GM18498 (cell line): ENCODE data around the gene NCS1.
"Not testable (repeated sequence)": the region's sequence is repeated elsewhere in the genome, so short reads cannot be mapped to it uniquely, and the experiment has no call there.

Source experiments
- ATAC-seq: cut with Tn5 transposase; IDR thresholded peaks from one replicate; pipeline ENCODE4 v1.9.1; 2021; ENCODE audit warnings: mild to moderate bottlenecking, moderate library complexity; ENCODE audit not compliant: unreplicated experiment

NCS1 gene

DNA sequence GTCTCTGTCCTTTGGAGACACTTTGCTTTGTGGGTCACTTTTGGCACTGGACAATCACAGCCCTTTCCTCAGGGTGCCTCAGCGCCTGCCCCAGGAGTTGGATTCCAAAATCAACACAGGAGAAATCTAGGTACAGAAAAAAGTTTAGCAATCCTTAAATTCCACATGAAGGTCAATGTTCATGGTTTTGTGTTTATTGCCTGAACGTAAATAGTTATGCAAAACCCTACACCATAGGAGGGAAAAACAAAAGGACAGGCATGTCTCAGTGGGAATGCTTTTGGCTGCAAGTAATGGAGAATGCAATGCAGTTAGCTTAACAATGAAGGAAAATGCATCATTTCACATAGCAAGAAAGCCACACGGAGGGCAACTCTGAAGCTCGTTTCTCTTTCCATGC is 86.8 kb downstream of the NCS1 start:
- ATAC-seq: no peak

DNA sequence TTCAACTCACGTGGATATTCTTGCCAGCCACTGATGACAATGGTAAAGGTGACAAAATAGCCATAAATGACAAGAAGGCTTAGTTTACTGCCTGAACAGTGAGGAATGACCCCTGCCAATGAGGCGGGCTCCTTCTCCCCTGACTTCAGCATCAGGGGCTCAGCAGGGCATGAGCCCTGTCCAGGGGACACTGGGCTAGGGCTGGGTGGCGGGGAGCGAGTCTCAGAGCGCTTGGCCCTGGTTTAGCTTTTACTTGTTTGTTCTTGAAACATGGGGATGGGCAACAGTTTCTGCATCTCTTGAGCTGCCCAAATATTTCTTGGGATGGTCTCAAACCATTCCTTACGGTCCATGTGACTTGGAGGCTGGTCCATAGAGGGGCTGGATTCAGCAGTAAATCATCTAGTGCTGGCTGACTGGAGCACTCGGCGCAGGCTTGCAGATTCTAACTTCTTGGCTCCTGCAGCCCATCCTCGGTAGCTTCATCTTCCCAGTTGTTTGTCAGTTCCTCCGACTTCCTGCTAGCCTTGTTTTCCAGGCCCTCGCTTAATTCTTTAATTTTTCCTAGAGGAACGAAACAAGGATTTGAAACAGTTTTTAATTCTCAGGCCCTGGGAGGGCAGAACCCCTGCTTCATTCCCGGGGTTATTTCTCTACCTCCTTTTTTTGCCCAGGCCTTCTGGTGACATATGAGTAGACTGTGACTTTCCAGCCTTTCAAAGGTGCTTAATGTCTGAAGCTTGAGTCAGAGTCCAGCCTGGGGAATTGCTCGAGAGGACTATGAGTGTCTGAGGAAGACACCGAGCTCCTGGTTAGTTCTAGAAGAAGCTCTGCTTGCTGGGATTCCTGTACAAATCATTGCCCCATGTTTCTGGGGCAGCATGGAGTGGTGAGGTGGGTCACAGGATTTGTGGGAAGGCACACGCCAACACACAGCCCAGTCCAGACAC is 88.9 kb downstream of the NCS1 start:
- ATAC-seq: no peak

DNA sequence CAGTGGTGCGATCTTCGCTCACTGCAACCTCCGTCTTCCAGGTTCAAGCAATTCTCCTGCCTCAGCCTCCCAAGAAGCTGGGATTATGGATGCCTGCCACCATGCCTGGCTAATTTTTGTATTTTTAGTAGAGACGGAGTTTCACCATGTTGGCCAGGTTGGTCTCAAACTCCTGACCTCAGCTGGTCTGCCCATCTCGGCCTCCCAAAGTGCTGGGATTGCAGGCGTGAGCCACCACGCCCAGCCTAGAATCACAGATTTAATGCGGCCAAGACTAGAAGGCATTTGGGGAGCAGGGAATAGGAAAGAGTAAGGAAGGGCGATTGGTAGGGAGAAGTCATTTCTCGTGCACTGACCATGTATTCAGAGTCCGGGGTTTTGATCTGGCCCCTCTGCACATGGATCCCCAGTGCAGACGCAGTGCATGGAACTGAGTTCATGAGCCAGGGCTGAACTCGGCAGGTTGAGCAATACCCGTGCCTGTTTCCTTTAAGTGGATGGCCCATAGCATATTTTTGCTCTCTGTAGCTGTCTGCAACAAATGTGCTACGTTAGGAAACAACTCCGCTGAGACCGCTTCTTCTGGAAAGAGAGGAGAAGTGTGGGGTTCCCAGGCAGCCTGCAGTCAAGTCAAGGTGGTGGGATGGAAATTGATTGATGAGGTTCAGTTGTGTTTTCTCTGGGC is 90.0 kb downstream of the NCS1 start:
- ATAC-seq: no peak

DNA sequence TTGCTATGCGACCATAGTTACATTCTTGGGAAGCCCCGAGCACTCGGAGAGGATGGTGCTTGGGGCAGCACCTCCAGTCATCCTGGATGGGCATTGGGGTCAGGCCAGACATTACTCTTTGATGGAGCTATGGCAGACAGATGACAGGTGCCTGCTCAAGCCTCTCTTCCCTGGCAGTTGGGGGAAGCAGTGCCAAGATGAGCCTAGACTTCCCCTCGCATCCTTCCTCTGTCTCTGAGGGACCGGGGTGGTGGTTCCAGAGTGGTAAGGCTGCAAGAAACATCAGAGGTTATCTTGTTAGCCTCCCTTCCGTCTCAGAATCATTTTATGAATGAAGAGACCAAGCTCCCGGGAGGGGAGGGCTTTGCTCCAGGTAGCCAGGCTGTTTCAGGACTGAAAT is 90.6 kb downstream of the NCS1 start:
- no peak for ATAC-seq

DNA sequence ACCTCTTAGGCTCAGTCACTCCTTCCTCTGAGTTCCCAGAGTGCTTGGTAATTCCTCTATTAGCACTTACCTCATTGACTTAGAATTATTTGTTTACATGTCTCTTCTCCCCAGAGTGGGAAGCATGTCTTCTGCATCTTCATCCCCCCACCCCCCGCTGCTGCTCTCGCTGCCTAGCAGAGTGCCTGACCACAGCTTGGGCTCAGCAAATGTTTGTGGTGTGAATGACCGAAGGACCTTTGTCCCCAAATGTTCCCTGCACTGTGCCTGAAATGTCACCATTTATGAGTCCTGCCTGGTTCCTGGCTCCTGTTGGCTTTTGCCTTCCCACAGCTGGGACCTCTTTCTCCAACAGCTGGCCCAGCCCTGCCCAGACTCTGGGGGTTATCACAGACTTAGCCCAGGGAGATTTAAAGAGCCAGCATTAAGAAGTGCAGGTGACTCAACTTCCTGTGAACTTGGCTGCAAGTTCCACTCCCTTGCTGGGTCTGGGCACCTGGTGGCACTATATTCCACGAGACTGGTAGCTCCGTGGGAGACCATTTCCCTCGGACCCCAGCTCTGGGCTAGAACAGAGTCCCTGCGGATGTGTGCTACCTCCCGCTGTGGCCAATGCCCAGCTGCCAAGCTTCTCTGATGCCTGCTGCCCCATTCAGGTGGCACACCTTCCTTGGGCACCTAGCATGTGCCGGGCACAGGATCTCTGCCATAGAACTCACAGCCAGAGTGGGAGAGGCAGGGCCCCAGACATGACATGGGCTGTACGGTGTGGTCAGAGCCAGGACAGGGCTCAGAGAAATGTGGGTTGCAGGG is 91.6 kb downstream of the NCS1 start:
- no peak for ATAC-seq

DNA sequence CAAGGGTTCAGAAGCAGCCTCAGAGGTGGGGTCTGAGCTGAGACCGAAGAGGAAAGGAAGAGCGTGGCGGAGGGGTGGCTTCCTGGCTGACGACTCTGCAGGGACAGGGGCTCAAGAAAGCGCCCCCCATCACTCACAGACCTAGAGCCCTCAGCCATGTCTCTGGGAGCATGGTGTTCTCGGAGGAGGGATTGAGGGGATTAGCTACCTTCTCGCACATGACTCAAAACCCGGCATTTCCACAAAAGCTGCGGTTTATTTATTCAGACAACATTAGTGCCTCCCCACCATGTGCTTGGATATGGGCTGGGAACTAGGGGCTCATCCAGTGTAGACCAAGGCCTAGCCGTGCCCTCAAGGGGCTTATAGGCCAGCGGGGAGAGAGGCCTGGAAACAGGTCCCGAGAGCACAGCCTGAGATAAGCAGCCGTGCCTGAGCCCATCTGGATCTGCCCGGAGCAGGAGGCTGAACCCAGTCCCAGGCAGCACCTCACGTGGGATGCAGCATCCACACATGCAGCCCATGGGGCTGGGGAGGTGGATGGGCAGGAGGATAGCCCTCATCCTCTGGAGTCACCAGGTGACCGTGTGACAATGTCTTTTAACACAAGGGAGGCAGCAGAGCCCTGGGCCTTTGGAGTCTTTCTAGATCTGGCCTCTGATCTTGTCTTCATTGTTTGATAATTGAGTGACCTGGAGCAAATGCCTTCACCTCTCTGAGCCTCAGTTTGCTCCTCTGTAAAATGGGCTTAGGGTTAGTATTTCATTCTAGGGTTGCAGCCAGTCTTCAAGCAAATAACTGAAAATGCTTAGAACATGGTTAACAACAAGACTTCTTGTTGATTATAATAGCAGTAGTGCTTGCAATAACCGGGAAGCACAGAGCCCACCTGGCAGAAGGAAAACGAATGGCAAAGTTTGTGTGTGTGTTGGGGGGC is 92.5 kb downstream of the NCS1 start:
- no peak for ATAC-seq

DNA sequence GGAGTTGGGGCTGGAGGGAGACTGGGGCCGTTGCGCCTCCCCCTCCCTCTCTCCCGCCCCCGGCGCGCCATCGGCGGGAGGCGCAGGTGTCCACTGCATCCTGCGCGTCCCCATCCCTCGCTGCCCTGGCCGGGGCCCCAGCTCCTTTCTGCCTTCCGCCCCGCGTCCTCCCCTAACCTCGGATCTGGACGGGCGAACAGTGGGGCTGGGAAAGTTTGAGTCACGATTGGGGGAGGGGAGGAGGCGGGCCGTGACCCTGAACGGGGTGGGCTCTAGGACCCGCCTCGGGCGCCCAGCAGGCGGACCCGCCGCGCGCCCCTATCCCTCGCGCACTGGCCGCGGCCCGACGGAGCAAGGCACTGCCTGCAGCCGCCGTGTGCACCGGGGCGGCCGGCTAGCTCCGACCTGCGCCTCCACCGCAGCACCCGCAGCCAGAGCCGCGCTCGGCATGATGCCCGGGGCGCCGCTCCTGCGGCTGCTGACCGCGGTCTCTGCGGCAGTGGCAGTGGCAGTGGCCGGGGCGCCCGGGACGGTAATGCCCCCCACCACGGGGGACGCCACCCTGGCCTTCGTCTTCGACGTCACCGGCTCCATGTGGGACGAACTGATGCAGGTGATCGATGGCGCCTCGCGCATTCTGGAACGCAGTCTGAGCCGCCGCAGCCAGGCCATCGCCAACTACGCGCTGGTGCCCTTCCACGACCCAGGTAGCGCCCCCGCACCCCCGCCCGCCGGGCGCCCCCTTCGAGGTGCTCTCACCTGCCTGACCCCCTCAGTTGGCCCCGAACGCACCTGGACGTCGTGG is 93.4 kb downstream of the NCS1 start, which contains the start of gene HMCN2:
Gene HMCN2 (plus strand): TSS at position 330 of the 805 bp plus-strand sequence. CDS start 119 bp downstream, at position 449.
- ATAC-seq: no peak

DNA sequence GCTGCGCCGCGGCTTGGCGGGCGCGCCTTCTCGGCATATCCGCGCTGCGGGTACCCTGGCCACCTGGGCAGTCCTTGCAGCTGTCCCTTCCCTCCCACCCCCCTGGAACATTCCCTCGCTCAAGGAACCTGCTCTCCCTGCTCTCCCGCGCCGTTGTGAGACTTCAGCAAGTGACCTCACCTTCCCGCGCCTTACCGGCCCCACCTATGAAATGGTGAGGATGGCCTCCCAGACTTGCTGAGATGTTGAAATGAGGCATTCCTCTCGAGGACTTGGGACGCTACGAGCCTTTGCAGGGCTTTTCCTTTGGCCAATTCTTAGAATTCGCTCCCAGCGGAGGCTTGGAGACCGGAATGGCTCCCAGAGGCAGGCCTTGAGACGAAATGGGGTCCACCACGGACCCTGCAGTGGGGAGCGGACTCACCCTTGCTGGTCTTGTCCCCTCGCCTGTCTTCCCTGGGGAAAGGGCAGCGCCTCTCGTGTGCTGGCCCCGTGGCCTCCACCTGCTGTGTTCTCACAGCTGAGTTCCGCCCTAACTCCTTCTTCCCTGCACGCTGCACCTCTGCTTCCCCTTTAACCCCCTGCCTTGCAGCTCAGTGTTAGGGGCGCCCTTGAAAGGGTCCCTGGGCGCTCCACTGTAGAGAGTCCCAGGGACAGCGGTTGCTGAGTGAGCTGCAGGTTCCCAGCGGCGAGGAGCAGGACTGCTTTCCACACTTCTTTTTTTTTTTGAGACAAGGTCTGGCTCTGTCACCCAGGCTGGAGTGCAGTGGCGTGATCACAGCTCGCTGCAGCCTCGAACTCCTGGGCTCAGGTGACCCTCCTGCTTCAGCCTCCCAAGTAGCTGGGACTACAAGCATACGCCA is 94.3 kb downstream of the NCS1 start:
- ATAC-seq: no peak

DNA sequence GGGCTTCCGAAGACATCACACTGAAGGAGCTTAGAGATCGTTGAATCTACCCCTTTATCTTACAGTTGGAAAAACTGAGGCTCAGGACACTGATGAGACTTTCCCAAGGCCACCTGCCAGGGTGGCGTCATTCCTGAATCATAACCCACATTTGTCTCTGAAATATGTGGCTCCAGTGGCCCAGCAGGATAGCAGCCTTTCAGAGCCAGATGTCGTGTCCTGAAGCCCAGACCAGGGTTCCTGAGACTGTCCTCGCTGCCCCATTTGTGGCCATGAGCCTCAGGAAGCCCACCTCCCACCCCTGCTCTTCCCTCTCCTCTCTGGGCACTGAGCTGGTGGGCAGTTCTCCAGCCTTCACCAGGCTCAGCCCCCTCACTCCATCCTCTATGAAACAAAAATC is 95.7 kb downstream of the NCS1 start:
- no peak for ATAC-seq

DNA sequence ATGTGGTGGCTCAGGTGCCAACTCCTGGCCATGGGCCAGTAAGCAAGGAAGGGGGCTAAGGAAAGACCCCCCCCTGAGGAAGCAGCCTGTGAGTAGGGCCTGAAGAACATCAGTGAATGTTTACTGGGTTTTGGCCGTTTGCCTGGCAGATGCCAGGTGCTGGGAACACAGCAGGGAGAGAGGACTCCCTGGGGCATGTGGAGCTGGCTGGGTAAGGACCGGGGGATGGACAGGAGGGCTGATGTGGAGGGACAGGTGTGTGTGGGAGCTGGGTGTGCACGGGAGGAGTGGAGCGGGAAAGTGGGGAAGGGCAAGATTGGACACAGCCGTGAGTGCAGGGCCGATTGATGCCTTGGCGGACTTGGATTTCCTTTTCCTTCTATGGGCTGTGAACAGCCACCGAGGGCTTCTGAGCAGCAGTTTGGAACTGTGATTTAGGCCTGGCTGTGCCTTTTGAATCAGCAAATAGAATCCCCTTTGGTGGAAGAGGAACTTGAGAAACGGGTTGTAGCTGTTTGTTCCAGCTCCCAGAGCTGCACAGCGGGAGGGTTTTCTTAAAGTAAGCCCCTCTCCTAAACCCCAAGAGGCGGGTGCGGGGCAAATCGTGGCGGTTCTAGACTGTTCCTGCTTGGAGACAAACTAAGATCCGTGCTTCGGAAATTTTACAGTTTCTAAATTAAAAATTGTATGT is 96.5 kb downstream of the NCS1 start:
- no peak for ATAC-seq

DNA sequence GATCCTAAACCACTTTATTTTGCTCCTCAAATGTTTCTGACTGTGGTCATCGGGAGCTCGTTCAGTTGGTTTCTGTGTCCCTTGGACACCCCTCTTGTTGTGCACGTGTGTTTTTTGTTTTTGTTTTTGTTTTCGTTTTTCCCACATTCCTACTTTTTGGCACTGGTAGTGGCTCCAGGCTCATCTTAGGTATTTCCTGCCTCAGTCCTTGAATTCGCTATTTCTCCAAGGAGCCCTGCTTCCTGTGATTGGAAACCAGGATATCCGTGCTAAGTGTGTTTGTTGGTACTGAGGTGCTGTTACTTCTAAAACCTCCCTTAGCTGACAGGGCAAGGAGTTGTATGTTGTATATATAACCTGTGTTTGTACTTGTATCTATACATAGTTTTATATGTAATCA is 99.3 kb downstream of the NCS1 start:
- no peak for ATAC-seq

DNA sequence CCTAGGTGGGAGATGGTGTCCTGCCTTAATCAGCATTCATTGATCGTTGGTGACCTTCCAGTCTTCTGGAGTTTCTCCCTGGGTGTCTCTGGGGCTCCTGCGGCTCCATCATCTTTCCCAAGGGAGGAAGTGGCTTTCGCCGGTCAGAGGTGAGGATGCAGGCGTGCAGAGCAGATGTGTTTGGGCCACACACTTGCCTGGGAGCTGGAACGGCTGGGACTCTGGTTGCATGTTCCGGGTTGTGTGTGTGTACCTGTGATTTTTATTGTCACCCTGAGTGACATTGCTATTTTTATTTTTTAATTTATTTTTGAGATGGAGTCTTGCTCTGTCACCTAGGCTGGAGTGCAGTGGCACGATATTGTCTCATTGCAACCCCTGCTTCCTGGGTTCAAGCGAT is 103.0 kb downstream of the NCS1 start:
- no peak for ATAC-seq

DNA sequence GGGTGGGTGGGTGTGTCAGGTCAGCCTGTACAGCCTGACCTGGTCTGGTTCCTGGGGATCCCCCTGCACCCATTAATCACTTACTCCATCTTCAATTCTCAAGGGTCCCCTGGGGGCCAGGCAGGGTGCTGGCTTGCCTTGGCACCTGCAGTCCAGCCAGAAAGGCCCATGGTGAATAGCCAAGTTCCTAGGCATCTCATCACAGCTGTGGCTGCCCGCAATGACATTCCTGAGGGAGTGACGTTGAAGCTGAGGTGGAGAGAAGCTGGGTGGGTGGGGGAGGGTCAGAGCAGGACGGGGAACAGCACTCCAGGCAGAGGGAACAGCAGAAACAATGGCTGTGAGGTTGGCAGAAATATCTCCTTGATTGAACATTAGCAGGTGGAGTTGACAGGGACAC is 103.9 kb downstream of the NCS1 start:
- no peak for ATAC-seq

DNA sequence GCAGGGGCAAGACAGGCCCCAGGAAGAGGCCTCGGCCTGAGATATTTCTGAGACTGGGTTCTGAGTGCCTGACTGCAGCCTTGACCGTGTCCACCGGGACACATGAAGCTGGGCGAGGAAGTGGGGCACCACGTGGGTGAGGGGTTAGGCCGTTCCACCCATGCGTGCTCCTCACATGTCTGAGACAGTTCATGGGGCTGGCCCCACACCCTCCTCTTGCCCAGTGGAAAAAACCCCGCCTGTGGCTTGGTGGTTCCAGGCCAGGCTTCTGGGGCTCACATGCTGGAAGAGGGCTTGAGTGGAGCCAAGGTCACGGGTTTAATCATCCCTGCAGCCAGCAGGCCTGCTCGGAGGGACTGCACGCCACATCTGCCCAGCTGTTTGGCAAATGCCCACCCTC is 104.8 kb downstream of the NCS1 start:
- no peak for ATAC-seq

DNA sequence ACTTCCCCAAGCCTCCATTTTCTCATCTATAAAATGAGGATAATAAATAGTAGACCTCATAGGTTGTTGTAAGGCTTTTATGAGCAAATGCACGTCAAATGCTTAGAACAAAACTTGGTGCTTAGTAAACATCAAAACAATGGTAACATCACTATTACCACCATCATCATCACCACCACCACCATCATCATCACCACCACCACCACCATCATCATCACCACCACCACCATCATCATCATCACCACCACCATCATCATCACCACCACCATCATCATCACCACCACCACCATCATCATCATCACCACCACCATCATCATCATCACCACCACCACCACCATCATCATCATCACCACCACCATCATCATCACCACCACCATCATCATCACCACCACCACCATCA is 105.3 kb downstream of the NCS1 start:
- not testable (repeated sequence) for ATAC-seq

DNA sequence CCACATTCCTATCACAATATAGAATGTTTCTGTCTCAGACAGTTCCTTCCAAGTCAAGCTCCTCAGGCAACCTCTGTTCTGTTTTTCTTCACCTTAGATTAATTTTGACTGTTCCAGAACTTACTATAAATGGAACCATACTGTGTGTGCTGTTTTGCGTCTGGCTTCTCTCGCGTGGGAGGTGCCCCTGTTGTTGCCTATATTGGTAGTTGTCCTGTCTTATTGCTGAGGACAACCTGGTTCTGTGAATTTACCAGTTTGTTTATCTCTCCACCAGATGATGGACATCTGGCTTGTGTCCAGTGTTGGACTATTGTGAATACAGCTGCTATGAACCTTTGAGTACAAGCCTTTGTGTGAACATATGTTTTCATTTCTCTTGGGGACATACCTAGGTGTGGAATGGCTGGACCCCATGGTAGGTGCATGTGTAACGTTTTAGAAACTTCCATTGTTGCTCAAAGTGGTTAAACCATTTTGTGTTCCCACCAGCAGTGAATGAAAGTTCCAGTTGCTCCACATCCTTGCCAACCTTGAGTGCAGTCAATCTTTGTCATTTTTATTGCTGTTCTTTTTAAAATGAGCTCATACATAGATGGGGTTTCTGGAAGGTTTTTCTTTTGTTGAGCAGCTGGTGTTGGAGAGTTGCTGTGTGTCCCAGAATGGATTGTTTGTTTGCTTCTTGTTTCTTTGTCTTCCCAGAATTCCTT is 111.5 kb downstream of the NCS1 start:
- ATAC-seq: no peak

DNA sequence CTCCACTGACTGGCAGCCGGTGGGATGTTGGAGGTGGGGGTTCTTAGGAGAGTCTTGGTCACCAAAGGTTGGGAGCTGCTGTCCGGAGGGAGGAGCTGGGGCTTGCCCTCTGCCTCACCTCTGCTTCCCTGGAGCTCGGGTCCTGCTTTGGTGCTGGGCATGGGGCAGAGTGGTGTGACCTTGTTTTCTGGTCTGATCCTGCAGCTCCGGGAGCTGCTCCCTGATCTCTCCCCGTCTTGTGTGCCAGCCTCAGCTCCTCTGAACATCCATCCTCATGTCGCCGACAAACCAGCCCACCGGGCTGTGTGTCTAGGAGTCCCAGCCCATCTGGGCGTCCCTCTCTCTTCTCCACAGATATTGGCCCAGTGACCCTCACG is 112.0 kb downstream of the NCS1 start:
- ATAC-seq: no peak
